ENCODE results near the gene RYR2. TPM values are rescaled to one million over a fixed set of nuclear protein-coding genes. Genes with fewer than 3 reads are reported as not detected.

RYR2 gene
- total RNA-seq, 1 donor from 2014 or later, result 5.4 TPM

GRCh38 chr1:237387144-237387505 lies 345.1 kb downstream of the RYR2 start:
- no peak for TF ChIP-seq CTCF (IDR thresholded peaks at IDR 0.05; ENCODE audit: unreplicated experiment)
- Mint-ChIP-seq H3K9me3 (ENCODE audit: unreplicated experiment) (no peaks in the 10 kb centered on the region), H3K36me3 (ENCODE audit: low read depth, unreplicated experiment) (no peaks in the 10 kb centered on the region), H3K27me3 (ENCODE audit: unreplicated experiment) (no peaks in the 10 kb centered on the region), H3K4me1 (ENCODE audit: unreplicated experiment) (no peaks in the 10 kb centered on the region), H3K4me3 (ENCODE audit: unreplicated experiment) (no peak overlapping the region), H3K27ac (ENCODE audit: unreplicated experiment) (no peak overlapping the region)
- no peak for DNase-seq (ENCODE audit: low spot score)

GRCh38 chr1:237390823-237391222 lies 348.8 kb downstream of the RYR2 start:
- H3K36me3 Mint-ChIP-seq (ENCODE audit: low read depth, unreplicated experiment), result no peaks in the 10 kb centered on the region
- H3K4me1 Mint-ChIP-seq (ENCODE audit: unreplicated experiment), result no peaks in the 10 kb centered on the region
- no peaks in the 10 kb centered on the region for H3K27me3 Mint-ChIP-seq (ENCODE audit: unreplicated experiment)
- no peak for TF ChIP-seq CTCF (IDR thresholded peaks at IDR 0.05; ENCODE audit: unreplicated experiment)
- H3K4me3 Mint-ChIP-seq (ENCODE audit: unreplicated experiment), result no peak overlapping the region
- DNase-seq (ENCODE audit: low spot score), result no peak
- H3K9me3 Mint-ChIP-seq (ENCODE audit: unreplicated experiment), result no peaks in the 10 kb centered on the region
- H3K27ac Mint-ChIP-seq (ENCODE audit: unreplicated experiment), result no peak overlapping the region

- Mint-ChIP-seq H3K27ac (ENCODE audit: unreplicated experiment) (no peak overlapping the region), H3K36me3 (ENCODE audit: low read depth, unreplicated experiment) (peaks cover 5% of the 10 kb centered on the region), H3K4me1 (ENCODE audit: unreplicated experiment) (no peaks in the 10 kb centered on the region), H3K4me3 (ENCODE audit: unreplicated experiment) (no peak overlapping the region), H3K27me3 (ENCODE audit: unreplicated experiment) (no peaks in the 10 kb centered on the region), H3K9me3 (ENCODE audit: unreplicated experiment) (no peaks in the 10 kb centered on the region)
- DNase-seq (ENCODE audit: low spot score), result no peak
- no peak for TF ChIP-seq CTCF (IDR thresholded peaks at IDR 0.05; ENCODE audit: unreplicated experiment)
Observed at GRCh38 chr1:237393632-237394031, 351.6 kb downstream of the RYR2 start.

DNA sequence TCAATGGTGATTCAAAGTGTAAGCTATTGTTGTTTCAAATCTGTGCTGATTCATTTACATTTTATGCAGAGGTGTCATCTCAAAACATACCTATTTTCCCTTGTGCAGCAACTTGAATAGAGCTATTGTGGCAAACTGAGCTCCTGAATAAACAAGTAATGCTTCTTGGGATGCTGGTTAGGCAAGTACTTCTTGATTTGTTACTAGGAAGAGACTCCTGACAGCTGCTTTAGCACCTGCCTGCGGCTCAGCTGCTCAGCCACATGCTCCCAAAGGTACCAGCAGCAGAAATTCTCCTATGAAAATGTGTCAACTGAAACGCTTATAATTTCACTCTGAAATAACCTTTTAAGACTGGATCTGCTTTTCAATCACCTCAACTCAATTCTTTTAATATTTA lies 352.3 kb downstream of the RYR2 start:
- Mint-ChIP-seq H3K36me3 (ENCODE audit: low read depth, unreplicated experiment) (peaks cover 5% of the 10 kb centered on the region), H3K4me1 (ENCODE audit: unreplicated experiment) (no peaks in the 10 kb centered on the region), H3K9me3 (ENCODE audit: unreplicated experiment) (no peaks in the 10 kb centered on the region), H3K27me3 (ENCODE audit: unreplicated experiment) (no peaks in the 10 kb centered on the region), H3K27ac (ENCODE audit: unreplicated experiment) (no peak overlapping the region), H3K4me3 (ENCODE audit: unreplicated experiment) (no peak overlapping the region)
- no peak for TF ChIP-seq CTCF (IDR thresholded peaks at IDR 0.05; ENCODE audit: unreplicated experiment)
- DNase-seq (ENCODE audit: low spot score), result no peak

GRCh38 chr1:237396426-237396825 lies 354.4 kb downstream of the RYR2 start:
- TF ChIP-seq CTCF (IDR thresholded peaks at IDR 0.05; ENCODE audit: unreplicated experiment), result no peak
- peaks cover 13% of the 10 kb centered on the region for H3K36me3 Mint-ChIP-seq (ENCODE audit: low read depth, unreplicated experiment)
- DNase-seq (ENCODE audit: low spot score), result no peak
- no peak overlapping the region for H3K4me3 Mint-ChIP-seq (ENCODE audit: unreplicated experiment)
- H3K9me3 Mint-ChIP-seq (ENCODE audit: unreplicated experiment), result no peaks in the 10 kb centered on the region
- H3K27me3 Mint-ChIP-seq (ENCODE audit: unreplicated experiment), result no peaks in the 10 kb centered on the region
- H3K27ac Mint-ChIP-seq (ENCODE audit: unreplicated experiment), result no peak overlapping the region
- H3K4me1 Mint-ChIP-seq (ENCODE audit: unreplicated experiment), result no peaks in the 10 kb centered on the region

All from endothelial cell (in vitro differentiated cells).